Suprapubic skin (tissue), 3 donors: ENCODE data around the gene SORCS3.

ENCODE experiments used
- CTCF ChIP-seq, 2 donors: fragments of 200-600 bp in 1 of 2; fragments of 450-650 bp in 1 of 2; sonication (generic) in 1 of 2; IDR thresholded peaks; one replicate each; pipeline ENCODE4 v1.5.1; 2016 to 2019; ENCODE audit warnings: antibody characterized with exemption in 2 of 2, mild to moderate bottlenecking in 1 of 2, moderate library complexity in 1 of 2
- POLR2A ChIP-seq, 2 donors: fragments of 450-650 bp; IDR thresholded peaks; one replicate each; pipeline ENCODE4 v1.6.1; 2017; ENCODE audit warnings: antibody characterized with exemption in 2 of 2, mild to moderate bottlenecking in 2 of 2, moderate library complexity in 2 of 2

DNA sequence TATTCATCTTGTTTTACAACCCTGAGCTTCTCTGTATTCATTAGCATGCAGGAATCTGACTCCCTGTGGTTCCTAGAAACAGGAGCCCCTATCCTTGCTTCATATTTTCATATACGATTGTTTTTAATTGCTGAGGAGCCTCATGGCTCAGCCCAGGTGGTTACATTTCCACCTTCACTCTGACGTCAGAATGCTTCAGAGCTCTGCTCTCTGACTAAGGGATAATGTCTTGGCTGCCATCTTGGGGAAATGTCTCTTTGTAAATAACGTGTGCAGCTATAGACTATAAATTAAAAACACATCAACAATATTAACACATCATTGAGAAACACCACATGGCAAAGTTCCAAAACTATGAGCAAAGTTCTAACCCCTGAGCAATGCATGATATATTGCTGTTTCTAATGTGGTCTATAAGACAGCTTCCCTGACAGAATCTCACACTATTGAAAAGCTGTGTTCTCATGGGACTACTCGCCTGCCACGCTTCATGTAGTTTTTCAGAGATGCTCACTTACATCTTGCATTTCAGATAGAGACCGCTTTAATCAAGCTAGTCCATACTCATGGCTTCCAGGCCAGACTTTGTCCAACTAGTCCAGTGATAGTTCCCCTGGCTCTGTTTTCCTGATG lies 227.0 kb downstream of the SORCS3 start:
- no peak for TF ChIP-seq CTCF (IDR thresholded peaks at IDR 0.05)
- TF ChIP-seq POLR2A (IDR thresholded peaks at IDR 0.05), result no peak
